Measurements from ENCODE around the gene GBE1.

GBE1 gene

GRCh38 chr3:81442758-81443456, 318.5 kb downstream of the GBE1 start:
- in situ Hi-C loops (cut with HindIII; ENCODE audit: low pct_ligation_motif_present, low sequenced_read_pairs): no loop called here
- H3K27me3 ChIP-seq (replicated peaks): no peaks in the 10 kb centered on the region
- no peak for DNase-seq
- no peak for TF ChIP-seq CTCF (IDR thresholded peaks at IDR 0.05; ENCODE audit: low read depth, low read length, missing control alignments)
- H3K36me3 ChIP-seq (replicated peaks): no peaks in the 10 kb centered on the region
- H3K4me3 ChIP-seq (ENCODE audit: low read depth, low read length): no peak overlapping the region
- no peak overlapping the region for H3K27ac ChIP-seq

- no peak for DNase-seq
- no peak for TF ChIP-seq CTCF (IDR thresholded peaks at IDR 0.05; ENCODE audit: low read depth, low read length, missing control alignments)
- Histone ChIP-seq H3K27ac (no peak overlapping the region), H3K36me3 (replicated peaks) (no peaks in the 10 kb centered on the region), H3K27me3 (replicated peaks) (no peaks in the 10 kb centered on the region), H3K4me3 (ENCODE audit: low read depth, low read length) (no peak overlapping the region)
- in situ Hi-C loops (cut with HindIII; ENCODE audit: low pct_ligation_motif_present, low sequenced_read_pairs): no loop called here
Observed at GRCh38 chr3:81440661-81441060, 320.8 kb downstream of the GBE1 start.
